Activated CD4-positive, alpha-beta T cell treated with anti-CD3 and anti-CD28 coated beads for 4 hours (primary cell): ENCODE data around the gene CIROP.

ENCODE experiments used
- DNase-seq, 2 donors: peaks; one replicate each; pipeline ENCODE4 v3.0.0-alpha.2; 2020

CIROP gene

DNA sequence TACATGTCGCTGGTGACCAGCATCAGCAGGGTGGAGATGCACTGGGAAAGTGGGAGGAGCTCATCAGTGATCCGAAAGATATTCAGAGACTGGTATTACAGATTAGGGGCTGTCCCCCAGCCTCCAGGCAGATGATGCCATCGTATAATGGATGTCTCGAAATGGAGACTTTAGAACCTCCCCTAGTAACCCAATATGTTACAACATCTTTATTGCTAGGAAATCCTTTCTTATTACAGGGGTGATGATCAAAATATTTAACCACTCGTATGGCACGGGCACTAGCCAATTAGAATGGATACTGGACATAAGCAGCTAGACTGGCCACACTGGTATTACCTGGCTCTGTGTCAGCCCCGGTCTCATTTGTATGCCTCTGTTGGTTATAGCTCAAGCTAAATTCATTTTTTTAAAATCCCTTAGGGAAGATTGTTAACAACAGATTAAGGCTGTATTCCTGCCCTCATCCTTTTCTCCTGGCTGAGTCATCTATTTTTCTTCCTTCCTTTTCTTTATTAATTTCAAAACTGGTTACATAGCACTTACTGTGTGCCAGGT lies 25.0 kb upstream of the CIROP start:
- no peak for DNase-seq

DNA sequence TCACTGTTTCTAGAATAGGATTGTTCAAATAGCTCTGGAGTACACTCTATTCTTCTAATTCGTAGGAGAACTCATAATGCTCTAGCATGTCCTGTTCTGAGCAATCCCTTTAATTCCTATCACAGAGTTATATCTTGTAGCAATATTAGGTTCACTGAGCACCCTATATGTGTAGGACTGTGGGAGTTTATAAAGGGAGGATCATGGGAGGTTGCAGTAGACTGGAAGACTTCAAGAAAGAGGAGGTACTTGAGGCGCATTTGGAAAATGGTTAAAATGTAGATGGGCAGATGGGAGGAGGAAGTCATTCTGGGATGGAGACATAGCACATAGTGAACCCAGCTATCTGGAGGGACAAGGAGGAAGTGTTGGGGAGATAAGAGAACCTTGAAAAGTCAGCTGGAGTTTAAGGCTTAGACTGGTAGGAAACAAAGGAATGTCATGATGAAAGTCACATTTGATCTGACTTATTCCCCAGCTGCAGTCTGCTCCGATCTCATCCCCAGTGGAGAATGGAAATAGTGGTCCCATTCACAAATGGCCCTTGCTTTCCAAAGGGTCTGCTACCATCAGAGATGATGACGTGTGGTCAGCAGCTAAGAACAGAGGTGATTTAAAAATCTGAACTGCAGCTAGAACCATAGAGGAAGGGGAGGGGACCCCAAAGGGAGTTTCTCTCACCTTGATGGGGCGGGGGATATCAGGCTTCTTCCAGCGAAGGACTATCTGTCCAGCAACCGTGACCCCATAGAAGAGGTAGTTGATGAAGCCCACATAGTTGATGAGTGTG lies 24.4 kb upstream of the CIROP start:
- DNase-seq = no peak

DNA sequence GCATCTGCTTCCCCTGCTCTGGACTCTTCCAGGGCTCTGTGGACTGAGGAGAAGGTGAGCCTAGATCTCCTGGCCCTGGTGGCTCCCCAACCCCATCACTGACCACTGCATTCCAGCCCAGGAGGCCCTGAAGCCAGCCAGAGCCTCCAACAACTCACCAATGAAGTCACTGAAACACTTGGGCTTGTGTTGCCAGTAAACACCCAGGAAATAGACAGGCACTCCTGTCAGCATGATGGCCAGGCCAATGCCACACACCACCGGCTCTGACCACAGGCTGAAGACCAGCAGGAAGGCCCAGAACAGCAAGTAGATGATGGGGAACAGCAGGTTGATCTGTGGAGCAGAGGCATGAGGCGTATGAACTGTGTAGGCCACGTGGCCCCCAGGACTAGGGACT lies 23.1 kb upstream of the CIROP start:
- DNase-seq = no peak

DNA sequence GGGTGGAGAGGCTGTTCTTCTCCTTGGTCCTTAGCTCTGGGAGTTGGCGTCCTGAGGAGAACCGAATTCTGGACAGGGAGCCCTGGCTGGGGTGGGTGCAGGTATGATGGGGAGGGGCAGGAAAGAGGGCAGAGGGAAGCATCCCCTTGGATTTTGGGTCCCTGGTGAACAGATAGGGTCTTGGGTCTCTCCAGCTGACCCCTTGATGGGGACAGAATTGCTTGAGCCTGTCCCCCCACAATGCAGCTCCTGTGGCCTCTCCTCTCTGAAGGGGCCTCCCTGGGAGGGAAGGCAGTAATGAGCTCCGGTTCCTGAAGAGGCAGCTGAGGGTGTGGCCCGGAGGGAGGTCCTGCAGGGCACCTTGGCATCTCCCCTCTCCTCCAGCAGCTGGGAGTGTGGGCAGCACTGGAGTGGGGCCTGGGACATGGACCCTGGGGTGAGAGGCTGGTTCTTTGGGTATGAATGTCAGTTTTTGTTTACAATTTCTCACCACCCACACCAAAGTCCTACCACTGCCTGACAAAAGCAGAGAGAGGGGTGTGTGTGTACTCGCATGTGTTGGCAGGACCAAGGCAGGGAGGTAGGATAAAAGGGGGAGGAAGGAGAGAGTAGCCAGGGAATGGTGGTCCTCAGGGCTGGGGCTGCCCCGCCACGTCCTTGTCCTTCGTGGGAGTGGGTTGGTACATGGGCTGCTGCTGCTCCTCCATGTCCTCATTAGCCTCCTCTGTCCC lies 21.9 kb upstream of the CIROP start:
- DNase-seq = no peak

DNA sequence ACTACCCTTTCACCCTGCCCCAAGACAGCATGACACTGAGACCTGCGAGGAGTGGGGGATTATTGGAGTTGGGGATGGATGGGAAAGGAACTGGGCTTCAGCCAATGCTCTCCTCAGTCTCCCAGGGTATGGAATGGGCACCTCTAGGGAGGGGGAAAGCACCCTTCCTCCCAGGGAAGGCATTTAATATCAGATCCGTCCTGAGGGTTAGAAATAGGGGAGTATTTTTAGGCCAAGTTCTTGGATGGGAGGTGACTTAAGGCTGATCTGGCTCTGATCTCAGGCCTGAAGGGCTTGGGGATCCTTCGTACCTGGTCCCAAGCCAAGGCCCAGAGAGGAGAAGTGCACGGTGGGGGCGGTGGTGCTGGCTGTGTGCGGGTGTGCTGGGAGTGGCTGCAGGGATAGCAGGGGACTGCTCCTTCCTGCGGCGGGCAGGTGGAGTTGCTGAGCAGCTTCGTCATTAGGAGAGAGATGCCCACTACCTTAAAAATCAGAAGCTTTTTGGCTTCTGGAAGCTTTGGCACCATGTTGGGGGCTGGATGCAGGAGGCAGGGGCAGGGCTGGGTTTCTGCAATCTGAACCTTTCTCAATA lies 21.2 kb upstream of the CIROP start:
- DNase-seq = no peak

DNA sequence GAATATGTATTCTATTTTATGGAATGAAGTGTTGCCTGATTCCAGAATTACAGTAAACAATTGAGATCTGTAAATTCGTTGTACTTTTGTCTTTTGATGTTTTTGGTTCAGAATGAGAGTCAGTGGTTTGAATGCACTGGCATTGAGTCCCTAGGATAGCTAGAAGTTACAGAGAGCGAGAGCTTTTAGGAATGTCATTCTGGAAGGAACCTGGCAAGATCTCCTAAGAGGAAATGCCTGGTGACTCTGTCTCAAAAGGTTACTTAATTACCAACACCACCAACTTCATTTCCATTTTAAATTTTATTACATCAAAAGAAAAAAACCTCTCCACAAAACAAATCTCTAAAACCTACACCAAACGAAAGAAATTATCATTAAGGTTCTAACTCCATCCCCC lies 20.2 kb upstream of the CIROP start:
- no peak for DNase-seq

DNA sequence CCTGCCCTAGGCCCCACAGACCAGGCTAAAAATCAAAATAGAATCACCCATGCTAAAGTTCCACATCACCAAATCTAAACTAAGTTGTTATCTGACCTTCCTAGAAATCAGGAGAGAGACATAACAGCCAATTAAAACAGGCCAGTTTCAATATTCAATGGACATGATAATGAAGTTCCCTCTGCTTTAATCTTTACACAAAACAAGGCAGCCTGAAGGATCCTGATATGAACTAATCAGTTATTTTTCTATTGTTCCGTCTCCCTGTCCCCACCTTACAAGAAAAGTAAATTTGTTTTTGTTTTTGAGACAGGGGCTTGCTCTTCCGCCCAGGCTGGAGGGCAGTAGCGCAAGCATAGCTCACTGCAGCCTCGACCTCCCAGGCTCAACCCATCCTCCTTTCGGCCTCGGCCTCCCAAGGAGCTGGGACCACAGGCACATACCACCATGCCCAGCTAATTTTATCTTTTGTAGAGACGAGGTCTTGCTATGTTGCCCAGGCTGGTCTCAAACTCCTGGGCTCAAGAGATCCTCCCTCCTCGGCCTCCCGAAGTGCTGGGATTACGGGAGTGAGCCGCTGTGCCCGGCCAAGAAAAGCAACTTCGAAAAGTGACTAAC lies 19.7 kb upstream of the CIROP start:
- DNase-seq = no peak

DNA sequence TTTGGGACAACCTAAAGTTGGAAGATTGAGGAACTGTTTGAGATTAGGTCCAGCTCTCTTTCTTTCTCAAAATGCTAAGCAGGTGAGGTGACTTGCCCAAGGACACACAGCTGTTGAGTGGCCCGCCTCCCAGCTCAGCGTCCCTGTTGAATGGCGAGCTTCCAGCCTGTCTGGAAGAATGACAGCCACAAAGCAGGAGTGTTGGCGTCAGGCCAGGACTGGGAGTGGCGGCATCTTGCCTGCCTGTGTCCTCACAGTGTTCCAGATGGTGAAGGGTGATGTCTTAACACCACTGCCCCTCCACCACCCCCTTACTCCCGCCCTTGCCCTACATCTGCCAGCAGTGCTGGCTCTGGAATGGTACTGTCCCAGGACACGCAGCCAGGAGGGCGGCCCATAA lies 18.6 kb upstream of the CIROP start:
- DNase-seq = no peak

DNA sequence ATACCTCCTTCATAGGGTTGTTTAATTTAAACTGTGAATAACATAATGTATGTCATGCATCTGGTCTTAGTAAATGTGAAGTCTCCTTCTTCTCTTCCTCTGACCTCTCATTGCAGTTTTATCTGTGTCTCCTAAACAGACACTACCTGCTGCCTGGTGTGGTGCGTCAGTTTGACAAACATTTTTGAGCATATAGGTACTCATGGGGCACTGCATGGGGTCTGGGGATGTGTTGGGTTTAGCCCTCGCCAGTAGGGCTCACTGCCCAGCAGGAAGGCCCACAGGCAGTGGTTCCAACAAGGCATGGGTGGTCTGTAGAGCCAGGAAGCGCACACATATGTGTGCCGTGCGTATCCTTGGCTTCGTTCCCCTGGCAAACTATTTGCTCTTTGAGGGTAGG lies 17.3 kb upstream of the CIROP start:
- DNase-seq = no peak

DNA sequence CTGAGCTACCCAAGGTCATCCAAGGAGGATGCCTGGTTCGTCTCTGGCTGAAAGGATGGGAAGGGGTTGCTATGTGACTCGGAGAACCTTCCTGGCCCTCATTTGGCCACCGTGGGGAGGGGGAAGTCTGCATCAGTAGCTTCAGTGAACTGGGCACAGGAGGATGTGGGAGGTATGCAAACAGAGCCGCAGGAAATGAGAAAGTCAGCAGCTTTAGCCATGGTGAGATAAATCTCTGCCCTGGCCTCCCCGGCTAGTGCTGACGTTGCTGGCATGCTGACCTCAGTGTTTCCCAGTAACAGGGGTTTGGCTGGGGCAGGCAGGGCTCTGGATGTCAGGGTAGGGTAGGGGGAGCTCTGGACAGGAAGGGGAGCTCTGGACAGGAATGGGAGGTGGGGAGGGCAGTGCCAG lies 16.6 kb upstream of the CIROP start:
- no peak for DNase-seq

DNA sequence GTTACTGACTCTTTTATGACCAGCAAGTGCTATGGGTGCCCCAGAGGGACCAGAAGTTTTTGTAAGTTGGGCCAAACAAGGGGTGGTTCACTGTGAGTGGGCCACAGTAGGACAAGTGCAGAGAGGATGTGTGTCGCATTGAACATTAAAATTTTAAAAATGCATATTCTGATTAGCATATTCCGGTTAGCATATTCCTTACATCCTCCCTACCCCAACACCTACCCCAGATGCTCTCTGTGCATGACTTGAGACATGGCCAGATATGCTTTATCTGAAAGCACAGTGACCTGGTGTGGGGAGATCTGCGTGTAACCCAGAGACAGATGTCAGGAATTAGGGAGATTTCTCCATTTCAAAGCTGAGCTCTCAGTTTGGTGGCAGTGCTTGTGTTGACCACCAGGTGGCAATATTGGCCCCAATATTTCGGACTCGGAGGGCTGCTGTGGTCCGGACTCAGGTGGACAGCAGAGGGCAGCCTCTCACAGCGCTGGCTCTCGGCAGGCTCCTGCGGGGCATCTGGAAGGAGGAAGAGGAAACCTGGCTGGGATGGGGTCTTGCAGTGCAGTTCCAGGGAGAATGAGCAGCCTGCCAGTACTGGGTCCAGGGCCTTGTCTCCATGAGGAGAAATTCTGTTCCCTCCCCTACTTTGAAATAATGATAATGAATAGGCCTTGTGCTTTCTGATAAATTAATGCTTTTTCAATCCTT lies 15.9 kb upstream of the CIROP start:
- DNase-seq = peak; percentile 73 to 76

DNA sequence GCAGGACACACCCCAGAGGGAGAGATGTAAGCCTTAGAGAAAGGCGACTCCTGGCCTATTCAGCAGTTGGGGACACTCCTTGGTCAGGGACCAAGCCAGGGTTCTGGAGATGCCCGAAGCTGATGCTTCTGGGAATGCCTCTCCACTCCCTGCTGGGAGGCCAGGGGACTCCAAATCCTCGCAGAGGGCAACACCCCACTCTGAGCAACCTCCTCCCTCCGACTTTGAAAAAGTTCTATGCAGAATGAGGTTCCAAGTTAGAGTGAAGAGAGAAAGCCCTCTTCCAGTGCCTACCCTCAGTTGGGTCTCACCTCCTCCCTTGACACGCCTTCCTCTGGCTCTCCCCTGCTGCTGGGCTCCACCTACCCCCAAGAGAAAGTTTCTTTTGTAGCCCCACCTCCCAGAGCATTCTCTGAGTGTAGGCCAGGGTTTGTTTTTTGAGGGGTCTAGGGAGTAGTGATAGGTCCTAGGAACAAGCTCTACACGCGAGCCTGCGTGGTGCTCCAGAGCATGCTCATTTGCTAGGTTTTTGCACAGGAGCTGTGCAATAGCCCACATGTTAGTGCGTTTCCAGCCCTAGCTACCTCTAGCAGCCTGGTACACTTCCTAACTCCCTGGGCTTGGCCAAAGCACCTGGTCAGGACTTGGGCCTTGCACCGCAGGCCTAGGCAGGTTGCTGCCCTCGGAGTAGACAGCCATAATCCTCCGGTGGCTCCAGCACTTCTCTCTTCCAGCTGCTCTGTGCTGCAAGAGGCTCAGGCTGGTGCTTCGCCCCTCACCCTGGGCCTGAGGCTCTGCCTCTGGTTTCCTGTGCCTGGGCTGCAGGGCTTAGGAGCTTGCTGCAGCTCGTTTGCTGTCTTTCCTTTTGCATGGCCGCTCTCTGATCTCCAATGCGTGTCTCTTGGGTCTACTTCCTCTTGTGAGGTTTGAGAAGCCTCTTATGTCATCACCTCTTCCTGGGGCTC lies 14.9 kb upstream of the CIROP start:
- peak in 1 of 2 donors; percentile 24 for DNase-seq

DNA sequence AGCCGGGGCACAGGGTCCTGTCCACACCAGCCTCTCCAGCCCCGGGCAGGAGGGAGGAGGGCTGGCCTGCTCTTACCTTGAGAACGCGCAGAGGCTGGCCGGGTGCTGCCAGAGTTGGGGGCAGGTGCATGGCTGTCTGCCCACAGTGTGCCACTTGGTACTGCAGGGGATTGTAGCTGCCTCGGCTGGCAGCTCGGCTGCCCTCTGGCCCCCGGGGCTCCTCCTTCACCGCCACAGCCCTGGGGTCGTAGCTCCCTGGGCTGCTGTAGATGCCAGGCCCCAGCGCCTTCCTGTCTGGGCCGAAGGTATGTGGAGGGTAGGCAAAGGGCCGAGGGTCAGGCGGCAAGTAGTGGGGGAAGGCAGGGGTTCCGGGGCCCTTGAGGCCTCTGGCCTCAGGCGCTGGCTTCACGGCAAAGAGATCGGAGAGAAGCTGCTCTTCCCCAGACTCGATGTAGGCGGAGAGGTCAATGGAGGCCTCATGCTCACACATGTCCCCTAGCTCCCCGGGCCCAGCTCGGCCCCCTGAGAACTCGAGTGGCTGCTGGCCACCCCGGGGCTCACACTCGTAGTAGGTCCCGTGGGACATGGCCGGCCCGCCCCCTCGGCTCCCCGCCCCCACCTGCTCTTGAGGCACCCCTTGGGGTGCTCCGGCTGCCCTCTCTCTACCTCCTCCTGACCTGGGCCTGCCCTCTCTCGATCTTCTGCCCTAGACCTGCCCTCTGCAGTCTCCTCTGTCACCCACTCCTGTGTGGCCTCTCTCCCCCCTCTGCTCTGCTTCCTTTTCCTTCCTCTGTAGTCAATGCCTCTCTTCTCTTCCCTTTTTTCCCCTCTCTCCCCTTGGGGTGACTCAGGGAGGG lies 13.9 kb upstream of the CIROP start, which contains the start of gene CEBPE:
TSS of gene CEBPE (minus strand) at position 750 of the 857 bp plus-strand sequence. CDS start at position 586, 164 bp downstream.
- DNase-seq = no peak

DNA sequence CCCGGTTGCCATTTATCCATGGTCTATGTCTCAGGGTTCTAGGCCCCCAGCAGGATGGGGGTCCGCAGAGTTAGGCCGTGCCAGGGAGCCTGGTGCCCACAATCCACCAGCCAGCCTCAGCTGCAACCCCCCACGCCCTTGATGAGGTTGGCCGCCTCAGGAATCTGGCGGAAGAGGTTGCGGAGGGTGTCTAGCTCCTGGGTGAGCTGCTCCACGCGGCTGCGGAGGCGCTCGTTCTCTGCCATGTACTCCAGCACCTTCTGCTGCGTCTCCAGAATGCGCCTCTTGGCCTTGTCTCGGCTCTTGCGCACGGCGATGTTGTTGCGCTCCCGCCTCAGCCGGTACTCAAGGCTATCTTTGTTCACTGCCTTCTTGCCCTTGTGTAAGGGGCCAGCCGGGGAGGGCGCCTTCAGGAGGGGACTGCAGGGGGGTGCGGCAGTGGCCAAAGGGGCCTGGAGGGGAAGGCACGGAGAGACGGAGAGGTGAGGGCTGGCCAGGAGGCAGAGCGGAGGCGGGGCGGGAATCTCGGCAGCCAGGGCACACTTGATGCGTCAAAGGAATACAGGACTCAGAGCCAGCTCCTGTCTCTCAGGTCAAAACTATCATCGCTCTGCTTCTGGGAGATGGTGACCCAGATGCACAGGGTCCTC lies 12.7 kb upstream of the CIROP start:
- no peak for DNase-seq

DNA sequence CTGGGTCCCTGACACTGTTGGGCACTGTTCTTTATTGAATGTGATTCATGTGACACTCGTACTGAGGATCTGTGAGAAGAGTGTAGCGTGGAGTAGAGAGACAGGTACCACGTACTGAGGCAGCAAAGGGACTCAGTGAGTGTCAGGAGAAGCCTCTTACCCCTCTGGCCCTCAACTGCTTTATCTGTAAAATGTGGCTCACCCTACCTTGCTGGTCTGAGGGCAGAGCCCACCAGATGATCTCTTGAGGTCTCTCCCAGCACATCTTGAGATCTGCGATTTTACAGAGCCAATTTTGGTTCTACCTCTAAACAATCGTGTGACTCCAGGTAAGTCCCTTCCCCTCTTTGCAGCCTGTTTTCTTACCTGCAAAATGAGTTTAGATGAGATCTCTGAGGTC lies 11.1 kb upstream of the CIROP start:
- DNase-seq = no peak

DNA sequence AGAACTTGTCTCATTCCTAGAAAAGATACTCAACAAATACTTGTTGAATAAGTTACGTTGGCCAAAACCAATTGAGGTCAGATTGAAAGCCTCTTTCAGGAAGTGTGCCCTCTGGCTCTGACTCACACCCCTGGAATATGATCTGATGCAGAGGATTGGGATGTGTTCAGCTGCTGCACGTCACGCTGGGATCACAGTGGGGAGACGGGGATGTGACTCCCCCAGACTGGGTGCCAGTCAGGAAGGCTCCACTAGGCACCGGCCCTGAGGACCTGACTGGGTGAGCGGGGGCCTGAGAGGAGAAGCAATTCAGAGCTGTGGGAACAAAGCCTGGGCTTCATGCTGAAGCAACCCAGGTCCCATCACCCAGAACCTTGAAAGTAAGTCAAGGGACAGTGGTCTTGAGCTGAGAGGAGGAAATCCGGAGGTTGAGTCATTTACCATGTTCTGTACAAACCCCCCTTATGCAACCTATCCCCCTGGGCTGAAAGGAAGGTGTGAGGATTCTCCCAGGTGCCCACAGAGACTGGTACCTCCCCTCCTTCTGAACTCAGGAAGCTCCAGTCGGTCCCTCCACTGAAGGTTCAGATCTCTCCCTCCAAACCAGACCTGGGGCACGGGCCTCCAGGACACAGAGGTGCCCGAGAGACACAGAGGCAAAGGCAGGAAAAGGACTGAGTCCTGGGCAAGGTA lies 10.4 kb upstream of the CIROP start:
- DNase-seq = no peak

DNA sequence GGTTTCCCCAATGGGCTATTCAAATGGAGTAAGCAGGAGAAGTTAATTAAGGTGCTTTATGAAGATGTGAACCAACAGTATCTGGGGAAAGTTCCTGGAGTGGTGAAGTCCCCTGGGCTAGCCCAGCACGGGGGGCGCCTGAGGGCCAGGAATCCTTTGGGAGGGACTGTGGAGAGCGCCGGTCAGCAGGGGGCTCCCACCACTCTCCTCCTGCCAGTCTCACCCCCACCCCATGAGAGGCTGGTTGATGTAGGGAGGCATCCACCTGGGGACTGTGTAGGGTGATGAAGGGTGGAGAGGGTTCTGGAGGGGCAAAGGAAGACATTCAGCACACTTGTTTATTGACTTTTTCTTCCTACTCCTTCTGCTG lies 9.9 kb upstream of the CIROP start:
- DNase-seq = no peak

DNA sequence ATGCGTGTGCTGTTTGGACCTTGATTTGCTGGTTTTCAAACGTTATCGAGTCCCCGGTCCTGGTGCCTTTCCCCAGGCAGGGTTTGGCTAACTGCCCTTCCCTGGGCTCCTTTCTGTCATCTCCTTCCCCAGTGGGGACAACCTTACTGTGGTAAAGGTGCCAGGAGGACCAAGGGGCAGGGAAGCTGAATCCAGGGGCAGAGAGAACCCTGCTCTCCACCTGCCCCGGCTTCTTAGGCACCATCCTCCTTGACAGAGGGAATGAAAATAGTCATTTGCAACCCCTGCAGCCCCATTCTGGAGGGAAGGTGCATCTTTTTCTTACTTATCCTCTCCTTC lies 9.3 kb upstream of the CIROP start:
- DNase-seq = no peak

DNA sequence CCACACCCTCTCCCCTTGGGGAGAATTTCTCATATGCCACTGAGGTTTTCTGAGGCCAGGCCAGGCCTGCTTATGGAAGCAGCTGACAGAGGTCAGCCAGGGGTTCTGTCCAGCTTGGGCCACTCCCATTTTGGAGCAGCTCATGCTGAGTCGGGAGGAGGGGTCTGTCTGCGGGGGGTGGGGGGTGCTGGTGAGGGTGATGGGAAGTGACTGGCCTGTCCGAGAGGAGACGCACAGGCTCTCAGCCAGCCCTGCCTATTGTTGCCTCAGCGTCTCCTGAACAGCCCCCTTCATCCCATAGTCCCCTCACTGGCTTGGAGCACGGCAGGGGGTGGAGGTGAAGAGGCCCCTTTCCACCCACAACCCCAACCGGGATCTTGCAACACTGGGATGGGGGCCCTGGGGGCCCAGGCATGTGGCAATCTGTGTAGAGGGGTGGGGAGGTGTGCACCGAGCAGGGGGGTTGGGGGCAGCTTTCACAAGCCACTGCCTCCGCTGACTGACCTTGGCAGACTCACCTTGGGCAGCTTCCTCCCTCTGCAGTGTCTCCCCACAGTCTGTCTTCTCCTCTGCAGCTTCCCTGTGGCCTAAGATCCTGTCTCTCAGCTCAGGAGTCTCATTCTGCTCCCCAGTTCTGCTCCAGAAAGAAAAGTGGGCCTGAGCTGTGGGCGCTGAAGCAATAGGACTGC lies 8.8 kb upstream of the CIROP start:
- DNase-seq = no peak
